Ishikawa (cell line): ENCODE results near the gene DLEC1.

ENCODE experiments used
- REST ChIP-seq: IDR thresholded peaks from 2 replicates; pipeline ENCODE4 v1.6.1; 2012; ENCODE audit warnings: low read depth, mild to moderate bottlenecking
- TCF12 ChIP-seq: IDR thresholded peaks from 2 replicates; pipeline ENCODE4 v1.6.1; 2012; ENCODE audit warnings: low read depth

- TF ChIP-seq REST = no peak
- no peak for TF ChIP-seq TCF12
Observed at GRCh38 chr3:38021196-38021595, 17.8 kb upstream of the DLEC1 start.
